MG63 (cell line): ENCODE measurements around the gene CMTM4. TPM values are rescaled to one million over a fixed set of nuclear protein-coding genes. Genes with fewer than 3 reads are reported as not detected.

Source experiments
- DNase-seq: peaks from one replicate; pipeline ENCODE4 v3.0.0-alpha.2; 2020
- H3K27me3 ChIP-seq: fragments of 250-450 bp; sonication (Bioruptor Pico); 2 replicates; pipeline ENCODE4 v1.5.1; 2020; ENCODE audit warnings: mild to moderate bottlenecking, moderate library complexity
- H3K36me3 ChIP-seq: fragments of 250-450 bp; sonication (Bioruptor Pico); 2 replicates; pipeline ENCODE4 v1.5.1; 2020; ENCODE audit warnings: mild to moderate bottlenecking, moderate library complexity
- H3K4me3 ChIP-seq: fragments of 250-450 bp; sonication (Bioruptor Pico); 2 replicates; pipeline ENCODE4 v1.5.1; 2020; ENCODE audit warnings: mild to moderate bottlenecking, moderate library complexity
- H3K9me3 ChIP-seq: fragments of 250-450 bp; sonication (Bioruptor Pico); 2 replicates; pipeline ENCODE4 v1.5.1; 2020; ENCODE audit warnings: mild to moderate bottlenecking, moderate library complexity
- total RNA-seq: library from RNA; depleted of rRNA; stranded (reverse); fragments of >200 nt; shearing (Covaris generic); gene quantifications from 2 replicates; pipeline ENCODE4 v1.2.3, GENCODE V29; 2014; ENCODE audit warnings: low replicate concordance; rRNA removed

CMTM4 gene
- total RNA-seq: 1.5 and 2.9 TPM in 2 replicates

GRCh38 chr16:66696669-66697630 lies at the start of gene CMTM4:
Gene CMTM4, minus strand, starts transcription at chr16:66696743. Its CDS starts 218 bp downstream, at chr16:66696525.
- peak; percentile 71 for DNase-seq
- Histone ChIP-seq H3K36me3 (no peaks in the 10 kb centered on the region), H3K4me3 (peak within 1 kb of the TSS; percentile 49), H3K27me3 (no peaks in the 10 kb centered on the region), H3K9me3 (no peaks in the 10 kb centered on the region)

DNA sequence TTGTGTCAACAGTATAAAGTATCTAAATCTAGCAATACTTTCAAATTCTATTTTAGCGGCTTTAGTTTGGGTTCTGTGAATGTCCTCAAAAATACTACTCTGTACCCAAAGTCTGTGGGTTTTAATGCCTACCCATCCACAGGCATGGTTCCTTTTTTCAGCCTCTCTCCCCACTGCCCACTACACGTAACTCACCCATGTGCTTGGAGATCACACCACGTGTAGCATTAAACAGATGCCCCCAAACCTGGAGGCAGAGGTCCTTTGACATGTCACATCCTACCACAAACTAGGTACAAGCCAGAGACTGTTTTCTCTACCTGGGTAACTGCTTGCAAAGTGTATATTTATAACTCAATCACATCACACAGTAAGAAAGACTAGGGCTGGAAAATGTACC lies 49.5 kb upstream of the CMTM4 start:
- H3K4me3 ChIP-seq: no peak overlapping the region
- peaks cover 29% of the 10 kb centered on the region for H3K36me3 ChIP-seq
- no peaks in the 10 kb centered on the region for H3K27me3 ChIP-seq
- DNase-seq: no peak
- no peaks in the 10 kb centered on the region for H3K9me3 ChIP-seq

GRCh38 chr16:66741950-66742808 lies 45.6 kb upstream of the CMTM4 start:
- H3K36me3 ChIP-seq: peaks cover 45% of the 10 kb centered on the region
- no peak for DNase-seq
- no peaks in the 10 kb centered on the region for H3K9me3 ChIP-seq
- no peak overlapping the region for H3K4me3 ChIP-seq
- H3K27me3 ChIP-seq: no peaks in the 10 kb centered on the region

DNA sequence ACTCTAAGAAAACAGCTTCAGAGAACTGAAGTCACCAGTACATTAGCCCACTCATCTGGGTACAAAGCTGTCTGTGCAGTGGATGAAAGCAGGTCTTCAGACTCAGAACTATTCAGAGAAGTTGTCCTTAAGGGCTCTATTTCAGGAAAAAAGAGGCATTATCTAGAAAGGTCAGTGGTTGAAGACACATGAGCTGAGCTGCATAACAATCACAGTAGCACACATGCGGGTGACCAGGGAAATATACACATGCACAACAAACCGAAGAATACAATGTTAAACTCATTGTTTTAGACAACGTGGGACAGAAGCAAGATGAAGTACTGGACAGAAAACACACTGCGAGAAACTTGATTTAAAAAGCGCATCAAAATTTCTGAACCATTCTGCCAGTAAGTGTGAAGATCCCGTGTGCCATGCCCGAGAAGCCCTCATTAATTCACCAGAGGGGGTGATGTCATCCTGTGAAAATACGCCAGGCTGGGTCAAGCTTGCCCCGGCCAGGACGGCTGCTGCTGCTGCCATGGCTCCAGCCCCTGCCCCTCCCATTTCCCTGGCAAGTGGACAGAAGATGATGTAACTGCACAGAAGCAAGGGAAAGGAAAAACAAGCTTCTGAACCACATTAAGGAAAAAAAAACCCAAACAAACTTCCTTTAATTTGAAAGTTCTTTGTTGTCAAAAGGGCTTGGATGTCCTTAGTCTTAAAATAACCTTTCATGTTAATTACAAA lies 44.8 kb upstream of the CMTM4 start:
- H3K36me3 ChIP-seq: peaks cover 45% of the 10 kb centered on the region
- peak; percentile 90 for DNase-seq
- H3K27me3 ChIP-seq: no peaks in the 10 kb centered on the region
- no peak overlapping the region for H3K4me3 ChIP-seq
- H3K9me3 ChIP-seq: no peaks in the 10 kb centered on the region

DNA sequence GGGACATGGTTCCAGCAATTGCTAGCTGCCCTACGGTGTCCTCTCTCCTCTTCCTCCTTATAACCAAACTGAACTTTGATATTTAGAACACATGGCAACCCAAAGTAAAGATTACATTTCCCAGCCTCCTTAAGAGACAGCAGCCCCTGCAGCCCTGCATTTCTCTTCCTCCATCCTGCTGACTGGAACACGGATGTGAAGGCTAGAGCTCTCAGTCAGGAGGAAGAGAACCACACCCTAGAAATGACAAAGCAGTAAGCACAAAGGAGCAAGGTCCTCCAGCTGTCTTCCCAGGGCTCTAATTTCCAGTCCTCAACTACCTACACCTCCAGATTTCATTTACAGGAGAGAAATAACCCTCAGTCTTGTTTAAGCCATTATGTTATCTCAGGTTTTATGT lies 44.0 kb upstream of the CMTM4 start:
- no peak for DNase-seq
- Histone ChIP-seq H3K36me3 (peaks cover 49% of the 10 kb centered on the region), H3K4me3 (no peak overlapping the region), H3K27me3 (no peaks in the 10 kb centered on the region), H3K9me3 (no peaks in the 10 kb centered on the region)

DNA sequence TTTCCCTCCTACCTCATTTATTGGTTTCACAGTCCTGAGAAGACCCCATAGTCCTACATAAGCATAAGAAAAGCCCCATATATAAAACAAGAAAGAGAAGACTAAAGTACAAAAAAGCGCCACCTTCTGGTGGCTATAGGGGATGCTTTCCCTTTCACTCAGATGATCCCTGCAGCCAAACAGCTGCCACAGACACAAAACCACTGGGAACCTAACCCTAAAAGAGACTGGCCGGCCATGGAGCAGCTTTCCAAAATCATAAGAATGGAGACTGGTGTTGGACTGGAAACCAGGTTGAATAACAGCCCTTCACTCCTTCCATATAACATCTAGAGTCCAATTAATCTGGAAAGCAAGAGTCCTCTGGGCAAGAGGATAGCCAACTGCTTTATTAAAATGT lies 43.5 kb upstream of the CMTM4 start:
- Histone ChIP-seq H3K4me3 (no peak overlapping the region), H3K27me3 (no peaks in the 10 kb centered on the region), H3K36me3 (peaks cover 50% of the 10 kb centered on the region), H3K9me3 (no peaks in the 10 kb centered on the region)
- DNase-seq: no peak

GRCh38 chr16:66735891-66736290 lies 39.3 kb upstream of the CMTM4 start:
- no peak for DNase-seq
- Histone ChIP-seq H3K27me3 (no peaks in the 10 kb centered on the region), H3K9me3 (no peaks in the 10 kb centered on the region), H3K36me3 (peaks cover 46% of the 10 kb centered on the region), H3K4me3 (no peak overlapping the region)

- Histone ChIP-seq H3K9me3 (no peaks in the 10 kb centered on the region), H3K27me3 (no peaks in the 10 kb centered on the region), H3K36me3 (peaks cover 34% of the 10 kb centered on the region), H3K4me3 (no peak overlapping the region)
- DNase-seq: no peak
Observed at GRCh38 chr16:66731101-66731500, 34.6 kb upstream of the CMTM4 start.

DNA sequence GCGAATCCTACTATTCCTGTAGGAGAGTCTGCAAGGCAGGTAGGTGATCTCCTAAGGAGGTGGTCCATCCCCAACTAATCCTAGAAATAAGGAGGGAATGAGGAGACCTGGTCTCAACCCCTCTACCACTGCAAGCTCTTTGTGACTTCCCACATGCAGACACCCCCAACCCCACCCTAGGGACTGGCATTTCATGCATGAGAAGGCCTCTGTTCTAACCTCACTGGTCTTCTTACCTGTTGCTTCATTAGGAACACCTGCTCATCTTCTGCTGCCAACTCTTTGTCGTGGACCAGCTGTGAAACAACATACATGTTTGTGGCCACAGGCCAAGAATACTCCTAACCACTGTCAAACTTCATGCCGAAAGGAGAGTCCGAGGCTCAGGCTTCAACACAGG lies 32.3 kb upstream of the CMTM4 start:
- no peaks in the 10 kb centered on the region for H3K9me3 ChIP-seq
- H3K27me3 ChIP-seq: no peaks in the 10 kb centered on the region
- peaks cover 35% of the 10 kb centered on the region for H3K36me3 ChIP-seq
- no peak overlapping the region for H3K4me3 ChIP-seq
- DNase-seq: no peak

GRCh38 chr16:66728117-66728787 lies 31.7 kb upstream of the CMTM4 start:
- peak; percentile 13 for DNase-seq
- Histone ChIP-seq H3K4me3 (no peak overlapping the region), H3K9me3 (no peaks in the 10 kb centered on the region), H3K36me3 (peaks cover 35% of the 10 kb centered on the region), H3K27me3 (no peaks in the 10 kb centered on the region)

- Histone ChIP-seq H3K36me3 (peaks cover 4% of the 10 kb centered on the region), H3K27me3 (no peaks in the 10 kb centered on the region), H3K9me3 (no peaks in the 10 kb centered on the region), H3K4me3 (no peak overlapping the region)
- DNase-seq: no peak
Observed at GRCh38 chr16:66720766-66721165, 24.2 kb upstream of the CMTM4 start.

DNA sequence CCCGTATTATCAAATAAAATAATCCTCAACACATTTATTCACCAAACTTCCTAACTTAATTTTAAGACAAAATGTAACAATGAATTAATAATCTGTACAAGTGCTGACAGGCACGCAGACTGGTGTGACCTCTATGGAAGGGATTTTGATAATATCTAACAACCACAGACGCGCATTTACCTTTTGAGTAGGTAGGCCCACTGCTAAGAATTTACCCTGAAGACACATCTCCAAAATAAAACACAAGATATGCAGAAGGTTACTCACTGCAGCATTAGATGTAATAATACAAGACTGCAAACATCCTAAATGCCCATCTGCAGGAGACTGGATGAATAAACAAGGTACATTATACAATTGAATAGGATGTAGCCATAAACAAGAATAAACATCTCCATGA lies 22.7 kb upstream of the CMTM4 start:
- Histone ChIP-seq H3K36me3 (no peaks in the 10 kb centered on the region; the same call in none of the 2 replicates), H3K27me3 (no peaks in the 10 kb centered on the region), H3K9me3 (no peaks in the 10 kb centered on the region), H3K4me3 (no peak overlapping the region)
- no peak for DNase-seq

- DNase-seq: no peak
- no peaks in the 10 kb centered on the region; the same call in none of the 2 replicates for H3K36me3 ChIP-seq
- no peaks in the 10 kb centered on the region for H3K9me3 ChIP-seq
- no peaks in the 10 kb centered on the region for H3K27me3 ChIP-seq
- H3K4me3 ChIP-seq: no peak overlapping the region
Observed at GRCh38 chr16:66717776-66718175, 21.2 kb upstream of the CMTM4 start.

- no peaks in the 10 kb centered on the region; the same call in 1 of the 2 replicates for H3K36me3 ChIP-seq
- no peak overlapping the region for H3K4me3 ChIP-seq
- no peak for DNase-seq
- H3K9me3 ChIP-seq: no peaks in the 10 kb centered on the region
- no peaks in the 10 kb centered on the region for H3K27me3 ChIP-seq
Observed at GRCh38 chr16:66717112-66717675, 20.7 kb upstream of the CMTM4 start.

GRCh38 chr16:66714654-66715307 lies 18.2 kb upstream of the CMTM4 start:
- H3K9me3 ChIP-seq: no peaks in the 10 kb centered on the region
- no peak for DNase-seq
- no peak overlapping the region for H3K4me3 ChIP-seq

More at GRCh38 chr16:66714654-66715307, 18.2 kb upstream of the CMTM4 start:
- Histone ChIP-seq H3K36me3 (no peaks in the 10 kb centered on the region), H3K27me3 (no peaks in the 10 kb centered on the region)
